T-helper 22 cell (primary cell): ENCODE measurements around the gene AGO1.

ENCODE experiments used
- DNase-seq: peaks from one replicate; pipeline ENCODE4 v3.0.0-alpha.2; 2020; ENCODE audit warnings: low read depth

Gene AGO1

DNA sequence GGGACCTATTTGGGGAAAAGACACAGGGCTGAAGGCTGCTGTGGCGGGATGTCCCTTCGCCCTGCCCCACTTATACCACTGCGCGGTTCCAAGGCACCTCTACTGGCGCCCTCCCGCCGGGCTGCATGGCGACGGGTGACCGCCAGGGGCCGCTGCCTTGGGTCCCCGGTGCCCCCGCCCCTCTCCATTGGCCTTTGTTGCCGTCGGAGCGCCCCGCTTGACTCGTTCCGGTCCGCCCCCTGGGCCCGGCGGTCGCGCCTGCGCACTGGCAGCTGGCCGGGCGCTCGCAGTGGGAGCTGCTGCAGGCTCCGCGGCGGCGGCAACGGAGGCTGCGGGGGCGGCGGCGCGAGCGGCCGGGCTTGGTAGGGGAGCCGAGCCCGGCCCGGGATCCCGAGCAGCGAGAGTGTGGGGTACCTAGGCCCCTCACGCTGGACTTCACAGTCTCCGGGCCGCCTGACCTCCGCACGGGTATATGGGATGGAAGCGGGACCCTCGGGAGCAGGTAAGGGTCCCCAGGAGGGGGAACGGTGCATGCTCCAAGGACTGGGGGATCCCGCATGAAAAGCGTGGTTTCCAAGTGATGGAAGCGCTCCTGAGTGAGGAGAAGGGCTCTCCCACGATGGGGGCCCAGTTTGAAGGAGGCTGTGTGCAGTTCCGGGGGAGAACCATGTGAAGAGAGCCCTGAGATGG lies at the start of gene AGO1:
AGO1 (plus strand) TSS at position 265 of the 690 bp plus-strand sequence; CDS start at position 478, 213 bp downstream.
- DNase-seq = peak; percentile 93

GRCh38 chr1:35833395-35833794 lies 49.6 kb upstream of the AGO1 start:
- no peak for DNase-seq

GRCh38 chr1:35834218-35834617 lies 48.8 kb upstream of the AGO1 start:
- DNase-seq = no peak

DNA sequence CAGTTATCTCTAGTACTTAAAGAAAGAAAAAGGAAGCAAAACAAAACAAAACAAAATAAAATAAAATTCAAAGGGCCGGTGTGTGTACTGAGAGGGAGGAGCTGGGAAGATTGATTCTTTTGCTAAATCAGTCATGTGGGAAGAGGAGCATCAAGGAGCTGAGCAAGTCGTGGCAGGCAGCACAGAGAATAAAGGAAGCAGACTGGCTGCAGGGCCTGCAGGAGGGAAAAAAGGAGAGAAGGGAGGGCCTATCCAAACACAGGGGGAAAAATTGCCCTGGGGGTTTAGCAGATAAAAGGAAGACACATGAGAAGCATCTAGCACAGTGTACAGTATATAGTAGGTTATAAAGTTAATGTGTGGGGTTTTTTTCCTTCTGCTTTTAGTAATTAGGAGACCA lies 47.6 kb upstream of the AGO1 start:
- no peak for DNase-seq

DNA sequence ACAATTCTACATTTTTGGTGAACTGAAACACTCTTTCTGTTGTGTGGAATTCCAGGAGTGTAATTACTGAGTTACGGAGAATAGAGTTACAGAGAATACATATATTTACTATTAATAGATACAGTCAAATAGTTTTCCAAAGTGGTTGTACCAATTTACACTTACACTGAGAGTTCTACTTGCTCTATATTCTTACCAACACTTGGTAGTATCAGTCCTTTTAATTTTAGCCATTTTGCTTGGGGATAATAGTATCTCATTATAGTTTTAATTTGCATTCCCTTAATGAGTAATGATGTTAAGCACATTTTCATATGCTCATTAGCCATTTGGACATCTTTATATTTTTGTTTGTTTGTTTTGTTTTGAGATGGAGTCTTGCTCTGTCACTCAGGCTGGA lies 46.3 kb upstream of the AGO1 start:
- no peak for DNase-seq

GRCh38 chr1:35838693-35839245 lies 44.2 kb upstream of the AGO1 start:
- no peak for DNase-seq

DNA sequence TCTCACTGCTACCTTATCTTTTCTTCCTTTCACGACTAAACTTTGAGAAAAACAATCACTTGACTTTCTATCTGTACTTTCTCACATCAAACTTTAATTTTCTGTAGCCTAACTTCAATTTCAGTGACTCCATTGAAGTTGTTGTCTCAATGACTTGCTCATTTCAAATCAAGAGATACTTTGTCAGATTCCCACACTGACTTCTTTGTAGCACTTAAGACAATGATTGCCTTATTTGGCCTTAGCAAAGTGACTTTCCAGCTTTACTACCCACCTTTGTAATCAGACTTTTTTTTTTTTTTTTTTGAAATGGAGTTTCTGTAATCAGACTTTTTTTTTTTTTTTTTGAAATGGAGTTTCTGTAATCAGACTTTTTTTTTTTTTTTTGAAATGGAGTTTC lies 38.2 kb upstream of the AGO1 start:
- DNase-seq = no peak

DNA sequence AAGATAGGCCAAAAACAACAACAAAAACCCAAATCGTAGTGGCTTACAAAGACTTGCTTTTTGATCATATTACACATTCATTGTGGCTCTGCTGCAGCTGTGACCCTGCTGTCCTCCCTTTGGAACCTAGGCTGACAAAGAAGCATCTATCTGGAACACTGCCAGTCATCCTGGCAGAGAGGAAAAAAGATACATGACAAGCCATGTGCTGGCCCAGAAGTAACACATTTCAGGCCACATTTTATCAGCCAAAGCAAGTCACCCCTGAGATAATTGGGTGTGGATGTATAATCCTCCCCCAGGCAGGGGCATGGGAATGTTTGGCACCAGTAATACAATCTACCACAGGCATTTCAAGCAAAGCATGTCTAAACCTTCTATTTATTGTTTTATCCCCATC lies 37.2 kb upstream of the AGO1 start:
- no peak for DNase-seq

DNA sequence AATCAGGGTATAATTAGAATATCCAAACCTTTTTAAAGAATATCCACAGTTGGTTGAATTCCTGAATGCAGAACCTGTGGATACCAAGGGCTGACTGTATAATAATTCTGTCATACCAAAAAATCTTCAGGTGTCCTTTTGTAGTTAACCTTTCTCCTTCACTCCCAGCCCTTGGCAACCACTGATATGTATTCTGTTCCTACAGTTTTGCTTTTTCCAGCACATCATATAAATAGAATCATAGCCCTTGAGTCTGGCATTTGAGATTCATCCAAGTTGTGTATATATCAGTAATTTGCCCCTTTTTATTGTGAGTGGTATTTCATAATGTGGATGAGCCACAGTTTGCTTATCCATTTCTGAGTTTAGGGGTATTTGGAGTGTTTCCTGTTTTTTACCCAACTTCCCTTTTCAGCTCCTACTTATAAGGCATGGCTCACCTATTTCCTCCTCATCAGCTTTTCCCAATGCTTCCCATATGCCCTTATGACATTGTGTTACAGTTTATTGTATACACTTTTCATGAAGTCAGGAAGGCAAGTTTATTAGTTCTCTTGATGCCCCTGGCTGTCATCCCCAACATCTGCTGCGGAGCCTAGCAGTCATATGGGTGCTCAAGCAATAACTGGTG lies 35.0 kb upstream of the AGO1 start:
- DNase-seq = no peak

- no peak for DNase-seq
Measured at GRCh38 chr1:35850051-35850450, 33.0 kb upstream of the AGO1 start.

DNA sequence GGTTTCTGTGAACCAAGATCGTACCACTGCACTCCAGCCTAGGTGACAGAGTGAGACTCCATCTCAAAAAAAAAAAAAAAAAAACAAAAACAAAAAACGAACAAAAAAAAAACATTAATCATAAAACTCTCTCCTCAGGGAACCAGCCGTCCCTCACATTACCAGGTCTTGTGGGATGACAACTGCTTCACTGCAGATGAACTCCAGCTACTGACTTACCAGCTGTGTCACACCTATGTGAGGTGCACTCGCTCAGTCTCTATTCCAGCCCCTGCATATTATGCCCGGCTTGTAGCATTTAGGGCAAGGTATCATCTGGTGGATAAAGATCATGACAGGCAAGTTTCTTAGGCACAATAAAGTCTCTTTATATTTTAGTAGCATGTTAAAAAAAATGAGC lies 32.3 kb upstream of the AGO1 start:
- no peak for DNase-seq

GRCh38 chr1:35851132-35851869 lies 31.7 kb upstream of the AGO1 start:
- DNase-seq = no peak

DNA sequence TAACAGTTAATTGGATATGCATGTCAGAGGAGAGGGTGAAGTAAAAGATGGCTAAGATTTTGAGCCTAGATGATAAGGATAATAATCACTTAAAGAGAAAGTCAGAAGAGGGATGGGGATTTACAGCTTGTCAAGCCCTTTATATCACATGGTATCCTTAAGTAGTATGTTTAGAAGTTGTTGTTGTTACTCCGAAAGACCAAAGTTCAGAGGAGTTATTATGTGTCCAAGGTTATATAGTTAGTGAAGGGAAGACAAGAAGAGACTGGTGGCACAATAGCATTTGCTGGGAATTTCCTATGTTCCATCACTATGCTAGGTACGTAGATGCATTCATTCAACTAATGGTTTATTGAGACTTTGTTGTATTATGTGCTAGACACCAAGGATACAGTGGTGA lies 30.8 kb upstream of the AGO1 start:
- DNase-seq = no peak

DNA sequence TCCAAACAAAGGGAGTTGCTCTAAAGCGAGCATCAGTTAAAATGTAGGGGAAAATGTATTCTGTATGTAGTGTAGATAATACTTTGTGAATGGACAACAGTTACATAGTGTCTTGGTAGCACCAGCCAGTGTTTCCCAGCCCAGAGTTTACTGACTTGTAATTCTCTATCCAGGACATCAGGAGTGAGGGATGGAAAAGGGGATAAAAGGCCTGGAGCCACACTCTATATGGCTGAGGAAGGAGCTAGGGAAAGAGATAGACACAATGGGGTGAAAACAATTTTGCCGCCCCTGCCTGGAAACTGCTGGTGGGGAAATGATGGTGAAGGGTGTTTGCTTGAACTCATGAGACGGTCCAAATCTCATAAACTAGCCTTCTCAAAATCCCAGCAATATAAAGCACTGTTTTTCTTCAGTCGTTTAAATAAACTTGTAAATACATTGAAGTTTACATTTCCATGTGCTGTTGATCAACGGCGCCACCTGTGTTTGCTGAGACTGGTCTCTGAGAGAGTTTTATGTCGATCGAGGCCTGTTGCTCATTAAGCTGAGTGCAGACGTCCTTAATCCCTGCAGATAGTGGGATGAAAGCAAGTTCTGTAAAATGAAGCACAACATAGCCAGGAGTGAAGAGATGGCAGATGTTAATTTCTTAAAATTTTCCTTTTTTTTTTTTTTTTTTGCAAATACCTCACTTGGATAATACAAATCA lies 27.9 kb upstream of the AGO1 start:
- DNase-seq = no peak

GRCh38 chr1:35856964-35857363 lies 26.0 kb upstream of the AGO1 start:
- DNase-seq = no peak

DNA sequence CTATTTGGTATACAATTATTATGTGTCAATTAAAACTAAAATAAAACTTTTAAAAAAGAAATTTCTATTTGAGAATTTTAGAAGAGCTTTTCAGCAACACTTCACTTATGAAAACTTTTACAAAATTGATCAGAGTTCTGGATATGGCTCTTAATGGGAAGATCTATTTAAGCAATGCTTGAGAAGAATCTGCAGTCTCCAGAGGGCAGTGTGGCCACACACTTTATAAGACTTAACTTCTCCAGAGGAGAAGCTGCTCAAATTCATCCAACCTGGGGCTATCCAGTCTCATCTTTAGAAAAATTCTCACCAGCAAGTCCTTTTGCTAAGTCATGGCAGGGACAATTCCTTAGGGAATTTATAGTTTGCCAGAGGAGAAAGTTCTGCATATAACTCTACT lies 25.2 kb upstream of the AGO1 start:
- no peak for DNase-seq

DNA sequence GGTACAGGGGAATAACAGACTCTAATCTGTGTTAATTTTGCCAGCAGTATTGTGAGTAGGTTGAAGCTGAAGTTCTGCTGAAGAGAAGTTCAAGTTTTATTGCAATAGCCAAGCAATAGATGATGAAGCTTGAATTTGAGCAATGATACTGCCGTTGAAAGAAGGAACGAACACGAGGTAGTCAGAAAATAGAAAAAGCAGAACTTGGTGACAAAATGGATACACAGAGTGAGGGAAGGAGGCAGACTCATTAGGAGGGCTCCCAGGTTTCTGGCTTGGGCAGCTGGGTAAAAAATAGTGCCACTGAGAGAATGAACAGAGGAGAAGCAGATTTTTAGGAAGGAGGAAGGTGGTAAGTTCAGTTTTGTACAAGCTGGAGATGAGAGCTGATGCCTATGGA lies 22.3 kb upstream of the AGO1 start:
- DNase-seq = no peak

DNA sequence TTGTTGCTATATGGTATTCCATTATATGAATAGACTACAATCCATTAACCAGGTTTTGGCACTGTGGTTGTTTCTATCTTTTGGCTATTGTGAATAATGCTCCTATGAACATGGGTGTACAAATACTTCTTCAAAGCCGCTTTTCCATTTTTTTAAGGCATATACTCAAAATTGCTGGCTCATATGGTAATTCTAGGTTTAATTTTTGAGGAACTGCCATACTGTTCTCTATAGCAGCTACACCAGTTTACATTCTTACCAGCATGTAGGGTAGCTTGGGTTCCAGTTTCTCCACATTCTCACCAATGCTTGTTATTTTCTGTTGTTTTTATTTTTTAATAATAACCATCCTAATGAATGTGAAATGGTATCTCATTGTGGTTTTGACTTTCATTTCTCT lies 19.9 kb upstream of the AGO1 start:
- no peak for DNase-seq

GRCh38 chr1:35863881-35864625 lies 19.0 kb upstream of the AGO1 start:
- DNase-seq = no peak

DNA sequence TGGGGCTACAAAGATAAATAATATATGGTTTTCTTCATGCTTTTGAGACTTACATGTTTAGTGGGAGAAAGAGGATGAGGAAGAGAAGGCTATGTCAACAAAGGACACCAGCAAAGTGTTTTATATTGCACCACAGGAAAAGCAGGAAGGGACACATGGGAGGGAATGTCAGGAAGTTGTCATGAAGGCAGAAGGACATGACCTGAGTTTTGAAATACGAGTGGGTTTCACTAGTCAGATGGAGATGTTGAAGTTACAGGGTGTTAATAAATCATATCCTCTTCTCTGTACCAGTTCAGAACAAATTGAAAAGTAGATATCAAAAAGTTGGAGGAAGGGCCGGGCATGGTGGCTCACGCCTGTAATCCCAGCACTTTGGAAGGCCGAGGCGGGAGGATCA lies 18.2 kb upstream of the AGO1 start:
- no peak for DNase-seq

DNA sequence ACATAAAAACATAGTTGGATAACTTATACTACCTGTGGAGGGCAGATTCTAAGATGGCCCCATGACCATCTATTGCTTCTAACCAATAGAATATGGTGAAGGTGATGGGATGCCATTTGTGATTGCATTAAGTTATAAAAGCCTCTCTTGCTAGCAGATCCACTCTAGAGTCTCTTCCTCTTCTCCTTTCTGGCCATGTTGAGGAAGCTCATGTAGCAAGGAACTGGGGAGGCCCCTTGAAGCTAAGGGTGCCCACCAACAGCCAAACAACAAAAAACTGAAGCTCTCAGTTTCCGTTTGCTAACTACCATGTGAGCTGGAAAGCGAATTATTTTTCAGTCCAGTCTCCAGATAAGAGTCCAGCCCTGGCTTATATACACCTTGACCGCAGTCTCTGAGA lies 16.0 kb upstream of the AGO1 start:
- DNase-seq = no peak
